K562 (cell line): ENCODE data around the gene ZFPM1. TPM values are rescaled to one million over a fixed set of nuclear protein-coding genes. Genes with fewer than 3 reads are reported as not detected.

Experiments used
- ATAC-seq: fragments of 200-7000 bp; cut with Tn5 transposase; 3 replicates; pipeline ENCODE4 v1.9.1; 2020; ENCODE audit warnings: moderate library complexity
- BruUV-seq: library from RNA; stranded (reverse); fragments of 400-500 nt; replicated peaks from 2 replicates; lab custom pipeline; 2021; lab: Mats Ljungman, UMichigan
- CTCF ChIA-PET: fragments of 300-600 bp; formaldehyde crosslinking; extraction: SDS; loops from one replicate; lab custom pipeline; 2021; ENCODE audit warnings: low intra/inter-chr PET ratio; lab: Yijun Ruan, JAX
- POLR2A ChIA-PET: fragments of 300-600, 350-650 bp; sonication (Branson Sonifier 250); formaldehyde crosslinking; extraction: SDS; loops from one replicate; lab custom pipeline; 2021; ENCODE audit warnings: antibody characterized with exemption, inconsistent platforms; lab: Yijun Ruan, JAX
- DNase-seq, 4 experiments: peaks; one replicate each; pipeline versions ENCODE4 v3.0.0 to v3.0.0-alpha.2; 2011 to 2018; ENCODE audit warnings: low spot score in 3 of 4, mixed read lengths in 3 of 4; ENCODE audit errors: extremely low read depth in 1 of 4
- FAIRE-seq: peaks from 2 replicates; lab custom pipeline; 2011; peaks lifted over from hg19 to GRCh38; lab: Jason Lieb, UNC
- H2AFZ ChIP-seq: 2 replicates; pipeline ENCODE4 v1.6.0; 2011; ENCODE audit warnings: low read depth, low read length, control low read depth, inconsistent platforms
- H3K27ac ChIP-seq: fragments of 200-600 bp; 3 replicates; pipeline ENCODE4 v1.8.0; 2011; ENCODE audit warnings: low read depth, mild to moderate bottlenecking, control low read depth, inconsistent platforms, low read length, moderate library complexity, mixed read lengths; ENCODE audit errors: extremely low read depth
- H3K27me3 ChIP-seq, 2 experiments: fragments of 300-600 bp in 1 of 2; 2 replicates in 1 of 2; 3 replicates in 1 of 2; pipeline versions ENCODE4 v1.6.0 to v1.8.0; 2011; ENCODE audit warnings: inconsistent platforms in 2 of 2, low read length in 2 of 2, mild to moderate bottlenecking in 1 of 2, mixed read lengths in 1 of 2, moderate library complexity in 1 of 2; ENCODE audit not compliant: control insufficient read depth in 2 of 2, insufficient read depth in 2 of 2
- H3K36me3 ChIP-seq: fragments of 300-600 bp; 3 replicates; pipeline ENCODE4 v1.8.0; 2011; ENCODE audit warnings: mild to moderate bottlenecking, low read length, inconsistent platforms; ENCODE audit not compliant: control insufficient read depth, insufficient read depth
- H3K4me1 ChIP-seq, 2 experiments: fragments of 200-600 bp in 1 of 2; replicated peaks in 1 of 2; 2 replicates in 1 of 2; 3 replicates in 1 of 2; pipeline versions ENCODE4 v1.5.1 to v1.8.0; 2011; ENCODE audit warnings: inconsistent platforms in 2 of 2, low read length in 2 of 2, mild to moderate bottlenecking in 1 of 2, mixed read lengths in 1 of 2, moderate library complexity in 1 of 2; ENCODE audit not compliant: control insufficient read depth in 2 of 2, insufficient read depth in 2 of 2
- H3K4me2 ChIP-seq: 2 replicates; pipeline ENCODE4 v1.6.1; 2011; ENCODE audit warnings: low read length, control low read depth, inconsistent platforms, mixed read lengths; ENCODE audit not compliant: insufficient read depth
- H3K4me3 ChIP-seq: fragments of 200-600 bp; sonication (generic), shearing (Covaris generic); 2 replicates; pipeline ENCODE4 v1.5.1; 2016; ENCODE audit warnings: control low read depth, inconsistent platforms
- H3K79me2 ChIP-seq: fragments of 200-600 bp; 3 replicates; pipeline ENCODE4 v1.8.0; 2011; ENCODE audit warnings: low read length, inconsistent platforms; ENCODE audit not compliant: control insufficient read depth, insufficient read depth
- H3K9ac ChIP-seq, 2 experiments: 2 replicates each; pipeline versions ENCODE4 v1.6.0 to v1.6.1; 2011; ENCODE audit warnings: low read depth in 2 of 2, low read length in 2 of 2, control low read depth in 1 of 2, inconsistent platforms in 1 of 2, mild to moderate bottlenecking in 1 of 2, mixed read lengths in 1 of 2; ENCODE audit not compliant: insufficient read depth in 1 of 2
- H3K9me1 ChIP-seq: one replicate; pipeline ENCODE4 v1.6.0; 2011; ENCODE audit warnings: inconsistent platforms, mild to moderate bottlenecking, low read length, moderate library complexity; ENCODE audit not compliant: control insufficient read depth, insufficient read depth
- H3K9me3 ChIP-seq: replicated peaks from 2 replicates; pipeline ENCODE4 v1.5.1; 2011; ENCODE audit warnings: low read depth, low read length, inconsistent platforms; ENCODE audit not compliant: control insufficient read depth, insufficient read depth
- H4K20me1 ChIP-seq: replicated peaks from 2 replicates; pipeline ENCODE4 v1.6.1; 2011; ENCODE audit warnings: low read length, inconsistent platforms, mixed read lengths; ENCODE audit not compliant: control insufficient read depth, insufficient read depth
- BRF1 ChIP-seq: IDR thresholded peaks from 3 replicates; pipeline ENCODE4 v1.6.1; 2011; ENCODE audit warnings: borderline replicate concordance, mild to moderate bottlenecking; ENCODE audit not compliant: insufficient read length; ENCODE audit errors: extremely low read depth
- NCOR1 ChIP-seq: fragments of 450-650 bp; IDR thresholded peaks from 2 replicates; pipeline ENCODE4 v1.6.1; 2016; ENCODE audit warnings: mild to moderate bottlenecking, moderate library complexity
- TRIM24 ChIP-seq, 2 experiments: fragments of 450-650 bp; IDR thresholded peaks; 2 replicates each; pipeline ENCODE4 v1.6.1; 2016
- ZFP36 ChIP-seq: fragments of 150-350 bp; IDR thresholded peaks from 2 replicates; pipeline ENCODE4 v1.6.1; 2018; ENCODE audit warnings: low read length, low read depth; ENCODE audit not compliant: partially characterized antibody
- ZNF436 ChIP-seq: fragments of 250-450, 450-650 bp; sonication (Bioruptor Pico); formaldehyde crosslinking; IDR thresholded peaks from 2 replicates; pipeline ENCODE4 v1.7.0; 2020; ENCODE audit warnings: mild to moderate bottlenecking
- WGBS: fragments of 100-300 bp; shearing (Covaris generic); methylation state at CpG from one replicate; pipeline ENCODE4 v1.1.6; 2016; ENCODE audit warnings: low coverage, mixed read lengths; ENCODE audit not compliant: insufficient coverage; ENCODE audit errors: missing lambda C conversion rate; 5-methylcytosine and 5-hydroxymethylcytosine counted together
- in situ Hi-C: fragments of 300-500 bp; cut with MboI; formaldehyde crosslinking; loops from 4 replicates; pipeline ENCODE4 v1.15.0; 2018; ENCODE audit warnings: inconsistent platforms, mixed read lengths
- intact Hi-C: fragments of 100-400 bp; cut with micrococcal nuclease; formaldehyde crosslinking; loops from 2 replicates; pipeline ENCODE4 v1.14.2; 2022
- polyA plus RNA-seq, 8 experiments: library from polyadenylated mRNA; depleted of rRNA in 4 of 8; stranded (reverse) in 5 of 8; unstranded in 3 of 8; fragments of >200 nt; fragmentation: Nextera tagmentation in 2 of 8; fragmentation: Illumina TruSeq in 1 of 8; extraction: Ambion mirVana in 2 of 8; extraction: Trizol in 1 of 8; gene quantifications; 2 replicates each; pipeline versions ENCODE4 v1.2.1 to v1.2.3, GENCODE V29; 2011 to 2014; ENCODE audit warnings: inconsistent platforms in 1 of 8, missing spikeins in 1 of 8
- total RNA-seq, 7 experiments: library from RNA; depleted of rRNA in 6 of 7; stranded (reverse); fragments of >200 nt in 6 of 7; fragmentation: Illumina TruSeq in 2 of 7; extraction: Trizol in 2 of 7; gene quantifications; 2 replicates each; pipeline versions ENCODE4 v1.2.1 to v1.2.3, GENCODE V29; 2011 to 2021; ENCODE audit warnings: low replicate concordance in 1 of 7
- TF ChIP-seq, protein P1 (sequence below): fragments of 450-650 bp; formaldehyde crosslinking; IDR thresholded peaks from 2 replicates; pipeline ENCODE4 v1.4.0; 2020; ENCODE audit warnings: mild to moderate bottlenecking, mixed read lengths

Gene ZFPM1
- total and polyA plus RNA-seq, 9 of the 15 experiments (the other 6 are each of a cell fraction or from before 2014, with no cell fraction given) = 0.03 to 35.9 (median 1.4) TPM

DNA sequence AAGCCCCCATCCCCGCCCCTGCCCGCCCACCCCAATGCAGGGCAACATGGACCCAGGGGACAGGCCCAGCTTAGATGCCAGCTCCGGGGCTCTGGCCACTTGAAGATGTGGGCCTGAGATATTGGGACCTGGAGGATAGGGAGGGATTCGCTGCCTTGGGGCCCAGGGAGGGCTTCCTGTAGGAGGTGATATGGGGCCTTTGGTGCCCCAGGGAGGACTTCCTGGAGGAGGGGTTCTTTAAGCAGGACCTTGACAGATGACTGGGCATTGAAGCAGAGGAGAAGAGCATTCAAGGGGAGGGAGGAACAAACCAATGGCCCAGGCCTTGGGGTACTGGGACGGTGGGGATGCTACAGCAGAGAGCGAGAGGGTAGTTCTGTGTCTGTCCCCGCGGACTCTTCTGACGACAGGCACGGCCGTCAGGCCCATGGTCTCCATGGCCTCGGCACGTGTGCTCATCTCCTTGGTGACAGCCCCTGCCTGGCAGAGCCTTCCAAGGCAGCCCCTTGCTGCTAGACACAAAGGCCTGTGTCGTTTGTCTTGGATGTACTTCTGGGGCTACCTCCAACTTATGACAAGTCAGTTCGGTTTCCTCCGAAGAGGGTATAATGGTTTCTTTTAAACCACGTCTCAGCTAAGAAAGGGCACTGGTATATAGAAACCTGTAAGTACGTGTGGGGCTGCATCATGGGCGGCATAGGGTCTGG is 61.6 kb downstream of the ZFPM1 start:
- peaks cover 18% of the 10 kb centered on the region for H4K20me1 ChIP-seq
- H3K27ac ChIP-seq = no peak overlapping the region
- no peak overlapping the region for H2AFZ ChIP-seq
- WGBS = 90% methylated on average over 17 of the region's 19 CpGs
- H3K4me1 ChIP-seq = peaks cover 1 to 64% of the 10 kb centered on the region in 2 experiments; a peak in 4 of 5 replicates
- ChIA-PET CTCF (no interaction called here), POLR2A (interaction anchor here (0.5 to 0.9 kb wide), 3 partner anchors 24 to 182 kb away, joined by 3 read pairs; no protein-coding TSS in a partner anchor)
- TF ChIP-seq, protein P1, sequence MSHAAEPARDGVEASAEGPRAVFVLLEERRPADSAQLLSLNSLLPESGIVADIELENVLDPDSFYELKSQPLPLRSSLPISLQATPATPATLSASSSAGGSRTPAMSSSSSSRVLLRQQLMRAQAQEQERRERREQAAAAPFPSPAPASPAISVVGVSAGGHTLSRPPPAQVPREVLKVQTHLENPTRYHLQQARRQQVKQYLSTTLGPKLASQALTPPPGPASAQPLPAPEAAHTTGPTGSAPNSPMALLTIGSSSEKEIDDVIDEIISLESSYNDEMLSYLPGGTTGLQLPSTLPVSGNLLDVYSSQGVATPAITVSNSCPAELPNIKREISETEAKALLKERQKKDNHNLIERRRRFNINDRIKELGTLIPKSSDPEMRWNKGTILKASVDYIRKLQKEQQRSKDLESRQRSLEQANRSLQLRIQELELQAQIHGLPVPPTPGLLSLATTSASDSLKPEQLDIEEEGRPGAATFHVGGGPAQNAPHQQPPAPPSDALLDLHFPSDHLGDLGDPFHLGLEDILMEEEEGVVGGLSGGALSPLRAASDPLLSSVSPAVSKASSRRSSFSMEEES = no peak
- TF ChIP-seq ZFP36 (peak; percentile 96), NCOR1 (no peak), BRF1 (no peak), ZNF436 (CRISPR knock-in tag) (peak; percentile 59; the same call in 1 of the 2 replicates), TRIM24 (IDR thresholded peaks at IDR 0.05) (no peak)
- no peaks in the 10 kb centered on the region for H3K27me3 ChIP-seq
- DNase-seq (no peak), ATAC-seq (no peak), FAIRE-seq (no peak)
- peaks cover 8% of the 10 kb centered on the region for H3K79me2 ChIP-seq
- H3K9me1 ChIP-seq = peaks cover 10% of the 10 kb centered on the region
- H3K4me3 ChIP-seq = no peak overlapping the region
- in situ Hi-C loops = no loop called here
- intact Hi-C loops = no loop called here
- H3K9ac ChIP-seq = peak overlapping the region in 1 of 2 experiments; percentile 65; a peak in 1 of 4 replicates
- no peak overlapping the region for H3K4me2 ChIP-seq
- H3K9me3 ChIP-seq = no peaks in the 10 kb centered on the region
- no TSS peak for BruUV-seq
- H3K36me3 ChIP-seq = peaks cover 48% of the 10 kb centered on the region; the same call in 2 of the 3 replicates
